ENCODE results near the gene METTL22. TPM values are rescaled to one million over a fixed set of nuclear protein-coding genes. Genes with fewer than 3 reads are reported as not detected.

METTL22 gene
- total and polyA plus RNA-seq, 4 donors: 6.5 to 17.9 (median 14.4) TPM

DNA sequence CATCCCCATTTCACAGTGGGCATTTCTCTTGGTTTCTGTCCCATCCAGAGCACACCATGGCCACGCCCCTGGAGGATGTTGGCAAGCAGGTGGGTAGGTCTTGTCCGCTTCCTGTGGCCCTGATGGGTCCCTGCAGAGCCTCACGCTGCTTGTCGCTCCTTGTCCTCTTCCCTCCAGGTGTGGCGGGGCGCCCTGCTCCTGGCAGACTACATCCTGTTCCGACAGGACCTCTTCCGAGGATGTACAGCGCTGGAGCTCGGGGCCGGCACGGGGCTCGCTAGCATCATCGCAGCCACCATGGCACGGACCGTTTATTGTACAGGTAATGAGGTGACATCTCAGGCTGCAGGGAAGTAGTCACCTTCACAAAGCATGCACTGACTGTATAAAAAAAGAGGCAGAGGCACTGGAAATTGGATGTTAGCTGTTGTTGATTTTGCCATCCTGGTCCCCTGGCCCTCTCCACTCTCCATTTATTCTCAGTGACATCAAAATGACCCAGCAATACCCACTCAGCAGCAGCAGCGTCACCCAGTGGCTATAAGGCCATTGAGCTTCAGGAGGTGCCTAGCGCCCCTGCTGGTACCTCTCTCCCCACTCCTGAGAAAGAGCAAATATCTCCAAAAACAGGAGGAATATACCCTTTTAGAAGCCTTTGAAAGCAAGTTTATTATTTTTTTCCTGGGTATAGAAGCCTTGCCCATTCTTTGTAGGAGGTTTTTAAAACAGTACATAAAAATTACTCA, 13.7 kb downstream of the METTL22 start:
- Histone ChIP-seq H3K9me3 (ENCODE audit: control insufficient read depth in 4 of 4, low read length in 3 of 4) (no peaks in the 10 kb centered on the region), H3K27ac (ENCODE audit: low read depth in 1 of 2, low read length in 2 of 2) (no peak overlapping the region), H3K4me3 (ENCODE audit: low read depth in 1 of 3, low read length in 3 of 3) (no peak overlapping the region), H3K4me1 (ENCODE audit: control insufficient read depth in 4 of 4, insufficient read depth in 4 of 4, low read length in 3 of 4) (no peaks in the 10 kb centered on the region), H3K27me3 (ENCODE audit: control insufficient read depth in 4 of 4, insufficient read depth in 4 of 4, low read length in 3 of 4) (no peaks in the 10 kb centered on the region), H3K9ac (ENCODE audit: low read depth in 1 of 2, low read length in 2 of 2) (no peak overlapping the region), H3K36me3 (ENCODE audit: control insufficient read depth in 4 of 4, insufficient read depth in 3 of 4, low read depth in 1 of 4, low read length in 3 of 4) (peaks cover 21 to 77% (median 40%) of the 10 kb centered on the region in 4 donors)
- whole genome bisulfite sequencing: 88% methylated on average over 18 of the region's 18 CpGs
- TF ChIP-seq GABPA (IDR thresholded peaks at IDR 0.05 in 1 of 2, conservative IDR thresholded peaks at IDR 0.05 in 1 of 2) (no peak), FOXA2 (IDR thresholded peaks at IDR 0.05) (no peak), RXRA (IDR thresholded peaks at IDR 0.05) (no peak), RAD21 (IDR thresholded peaks at IDR 0.05) (no peak), HNF4G (IDR thresholded peaks at IDR 0.05) (no peak), FOXA1 (IDR thresholded peaks at IDR 0.05) (no peak), NR2F2 (IDR thresholded peaks at IDR 0.05) (no peak), SP1 (IDR thresholded peaks at IDR 0.05) (no peak), YY1 (IDR thresholded peaks at IDR 0.05) (no peak), HNF4A (conservative IDR thresholded peaks at IDR 0.05) (no peak), TAF1 (conservative IDR thresholded peaks at IDR 0.05) (no peak), EGR1 (IDR thresholded peaks at IDR 0.05; ENCODE audit: low read depth in 2 of 2) (no peak), JUND (IDR thresholded peaks at IDR 0.05) (no peak)
- TF ChIP-seq, protein P1, sequence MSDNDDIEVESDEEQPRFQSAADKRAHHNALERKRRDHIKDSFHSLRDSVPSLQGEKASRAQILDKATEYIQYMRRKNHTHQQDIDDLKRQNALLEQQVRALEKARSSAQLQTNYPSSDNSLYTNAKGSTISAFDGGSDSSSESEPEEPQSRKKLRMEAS (IDR thresholded peaks at IDR 0.05): no peak
- TF ChIP-seq, protein P2, sequence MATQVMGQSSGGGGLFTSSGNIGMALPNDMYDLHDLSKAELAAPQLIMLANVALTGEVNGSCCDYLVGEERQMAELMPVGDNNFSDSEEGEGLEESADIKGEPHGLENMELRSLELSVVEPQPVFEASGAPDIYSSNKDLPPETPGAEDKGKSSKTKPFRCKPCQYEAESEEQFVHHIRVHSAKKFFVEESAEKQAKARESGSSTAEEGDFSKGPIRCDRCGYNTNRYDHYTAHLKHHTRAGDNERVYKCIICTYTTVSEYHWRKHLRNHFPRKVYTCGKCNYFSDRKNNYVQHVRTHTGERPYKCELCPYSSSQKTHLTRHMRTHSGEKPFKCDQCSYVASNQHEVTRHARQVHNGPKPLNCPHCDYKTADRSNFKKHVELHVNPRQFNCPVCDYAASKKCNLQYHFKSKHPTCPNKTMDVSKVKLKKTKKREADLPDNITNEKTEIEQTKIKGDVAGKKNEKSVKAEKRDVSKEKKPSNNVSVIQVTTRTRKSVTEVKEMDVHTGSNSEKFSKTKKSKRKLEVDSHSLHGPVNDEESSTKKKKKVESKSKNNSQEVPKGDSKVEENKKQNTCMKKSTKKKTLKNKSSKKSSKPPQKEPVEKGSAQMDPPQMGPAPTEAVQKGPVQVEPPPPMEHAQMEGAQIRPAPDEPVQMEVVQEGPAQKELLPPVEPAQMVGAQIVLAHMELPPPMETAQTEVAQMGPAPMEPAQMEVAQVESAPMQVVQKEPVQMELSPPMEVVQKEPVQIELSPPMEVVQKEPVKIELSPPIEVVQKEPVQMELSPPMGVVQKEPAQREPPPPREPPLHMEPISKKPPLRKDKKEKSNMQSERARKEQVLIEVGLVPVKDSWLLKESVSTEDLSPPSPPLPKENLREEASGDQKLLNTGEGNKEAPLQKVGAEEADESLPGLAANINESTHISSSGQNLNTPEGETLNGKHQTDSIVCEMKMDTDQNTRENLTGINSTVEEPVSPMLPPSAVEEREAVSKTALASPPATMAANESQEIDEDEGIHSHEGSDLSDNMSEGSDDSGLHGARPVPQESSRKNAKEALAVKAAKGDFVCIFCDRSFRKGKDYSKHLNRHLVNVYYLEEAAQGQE (IDR thresholded peaks at IDR 0.05): no peak
- TF ChIP-seq, protein P3, sequence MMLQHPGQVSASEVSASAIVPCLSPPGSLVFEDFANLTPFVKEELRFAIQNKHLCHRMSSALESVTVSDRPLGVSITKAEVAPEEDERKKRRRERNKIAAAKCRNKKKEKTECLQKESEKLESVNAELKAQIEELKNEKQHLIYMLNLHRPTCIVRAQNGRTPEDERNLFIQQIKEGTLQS (IDR thresholded peaks at IDR 0.05): no peak
- TF ChIP-seq, protein P4, sequence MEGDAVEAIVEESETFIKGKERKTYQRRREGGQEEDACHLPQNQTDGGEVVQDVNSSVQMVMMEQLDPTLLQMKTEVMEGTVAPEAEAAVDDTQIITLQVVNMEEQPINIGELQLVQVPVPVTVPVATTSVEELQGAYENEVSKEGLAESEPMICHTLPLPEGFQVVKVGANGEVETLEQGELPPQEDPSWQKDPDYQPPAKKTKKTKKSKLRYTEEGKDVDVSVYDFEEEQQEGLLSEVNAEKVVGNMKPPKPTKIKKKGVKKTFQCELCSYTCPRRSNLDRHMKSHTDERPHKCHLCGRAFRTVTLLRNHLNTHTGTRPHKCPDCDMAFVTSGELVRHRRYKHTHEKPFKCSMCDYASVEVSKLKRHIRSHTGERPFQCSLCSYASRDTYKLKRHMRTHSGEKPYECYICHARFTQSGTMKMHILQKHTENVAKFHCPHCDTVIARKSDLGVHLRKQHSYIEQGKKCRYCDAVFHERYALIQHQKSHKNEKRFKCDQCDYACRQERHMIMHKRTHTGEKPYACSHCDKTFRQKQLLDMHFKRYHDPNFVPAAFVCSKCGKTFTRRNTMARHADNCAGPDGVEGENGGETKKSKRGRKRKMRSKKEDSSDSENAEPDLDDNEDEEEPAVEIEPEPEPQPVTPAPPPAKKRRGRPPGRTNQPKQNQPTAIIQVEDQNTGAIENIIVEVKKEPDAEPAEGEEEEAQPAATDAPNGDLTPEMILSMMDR (IDR thresholded peaks at IDR 0.05; ENCODE audit: low read depth, low read length, missing input control): no peak
- TF ChIP-seq, protein P5, sequence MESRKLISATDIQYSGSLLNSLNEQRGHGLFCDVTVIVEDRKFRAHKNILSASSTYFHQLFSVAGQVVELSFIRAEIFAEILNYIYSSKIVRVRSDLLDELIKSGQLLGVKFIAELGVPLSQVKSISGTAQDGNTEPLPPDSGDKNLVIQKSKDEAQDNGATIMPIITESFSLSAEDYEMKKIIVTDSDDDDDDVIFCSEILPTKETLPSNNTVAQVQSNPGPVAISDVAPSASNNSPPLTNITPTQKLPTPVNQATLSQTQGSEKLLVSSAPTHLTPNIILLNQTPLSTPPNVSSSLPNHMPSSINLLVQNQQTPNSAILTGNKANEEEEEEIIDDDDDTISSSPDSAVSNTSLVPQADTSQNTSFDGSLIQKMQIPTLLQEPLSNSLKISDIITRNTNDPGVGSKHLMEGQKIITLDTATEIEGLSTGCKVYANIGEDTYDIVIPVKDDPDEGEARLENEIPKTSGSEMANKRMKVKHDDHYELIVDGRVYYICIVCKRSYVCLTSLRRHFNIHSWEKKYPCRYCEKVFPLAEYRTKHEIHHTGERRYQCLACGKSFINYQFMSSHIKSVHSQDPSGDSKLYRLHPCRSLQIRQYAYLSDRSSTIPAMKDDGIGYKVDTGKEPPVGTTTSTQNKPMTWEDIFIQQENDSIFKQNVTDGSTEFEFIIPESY (IDR thresholded peaks at IDR 0.05): no peak
- DNase-seq (ENCODE audit: low spot score): no peak

All from liver (tissue), 9 donors.